ENCODE results near the gene E4F1. TPM values are rescaled to one million over a fixed set of nuclear protein-coding genes. Genes with fewer than 3 reads are reported as not detected.
A peak's percentile ranks its signal among the peaks of the same experiment; 100 is the strongest.

E4F1 gene
- total and polyA plus RNA-seq, 9 of the 15 experiments (the other 6 are each of a cell fraction or from before 2014, with no cell fraction given), result 0.48 to 94.9 (median 20.4) TPM

- 0 out of 2 replicates have a peak, but pooled peaks have one; percentile 25 for TF ChIP-seq IRF9 (tag; IDR thresholded peaks at IDR 0.05)
- TF ChIP-seq ARID3B (CRISPR knock-in tag; IDR thresholded peaks at IDR 0.05; ENCODE audit: borderline replicate concordance), result no peak
- peak; percentile 43 to 84 (median 73) for TF ChIP-seq YY1 (IDR thresholded peaks at IDR 0.05; ENCODE audit: borderline replicate concordance in 1 of 3, control insufficient read depth in 1 of 3, extremely low read depth in 1 of 3, insufficient read depth in 3 of 3, insufficient read length in 1 of 3, insufficient replicate concordance in 2 of 3, low read depth in 1 of 3, low read length in 2 of 3)
- TF ChIP-seq BRCA1 (IDR thresholded peaks at IDR 0.05), result no peak
- no peak for TF ChIP-seq BRCA1 (CRISPR knock-in tag; IDR thresholded peaks at IDR 0.05)
- peak; percentile 46 to 88; a peak in 3 of 4 replicates for TF ChIP-seq MLLT1 (IDR thresholded peaks at IDR 0.05)
- TF ChIP-seq PURB (CRISPR knock-in tag; IDR thresholded peaks at IDR 0.05; ENCODE audit: low read depth), result no peak
- 0 out of 2 replicates have a peak, but pooled peaks have one; percentile 11 for TF ChIP-seq CHD2 (IDR thresholded peaks at IDR 0.05; ENCODE audit: low read depth, low read length)
- no peak for TF ChIP-seq CBFA2T2 (conservative IDR thresholded peaks at IDR 0.05)
- TF ChIP-seq SMC3 (conservative IDR thresholded peaks at IDR 0.05; ENCODE audit: insufficient read depth, low read depth, low read length), result no peak
- peak; percentile 71 for TF ChIP-seq NFIC (IDR thresholded peaks at IDR 0.05)
- no peak for TF ChIP-seq ZFP36 (IDR thresholded peaks at IDR 0.05; ENCODE audit: low read depth, low read length, partially characterized antibody)
- TF ChIP-seq, protein P1, sequence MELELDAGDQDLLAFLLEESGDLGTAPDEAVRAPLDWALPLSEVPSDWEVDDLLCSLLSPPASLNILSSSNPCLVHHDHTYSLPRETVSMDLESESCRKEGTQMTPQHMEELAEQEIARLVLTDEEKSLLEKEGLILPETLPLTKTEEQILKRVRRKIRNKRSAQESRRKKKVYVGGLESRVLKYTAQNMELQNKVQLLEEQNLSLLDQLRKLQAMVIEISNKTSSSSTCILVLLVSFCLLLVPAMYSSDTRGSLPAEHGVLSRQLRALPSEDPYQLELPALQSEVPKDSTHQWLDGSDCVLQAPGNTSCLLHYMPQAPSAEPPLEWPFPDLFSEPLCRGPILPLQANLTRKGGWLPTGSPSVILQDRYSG (tag; conservative IDR thresholded peaks at IDR 0.05; ENCODE audit: low read depth), result no peak
- TF ChIP-seq PYGO2 (tag; IDR thresholded peaks at IDR 0.05), result no peak
- no peak for TF ChIP-seq CTCFL (IDR thresholded peaks at IDR 0.05; ENCODE audit: borderline replicate concordance, insufficient read depth, low read depth, low read length, poor library complexity, severe bottlenecking)
- TF ChIP-seq KLF16 (IDR thresholded peaks at IDR 0.05), result no peak
- peak; percentile 87 for TF ChIP-seq SAFB (IDR thresholded peaks at IDR 0.05; ENCODE audit: borderline replicate concordance, low read depth, low read length)
- no peak for TF ChIP-seq ZBTB26 (CRISPR knock-in tag; IDR thresholded peaks at IDR 0.05)
Measured at GRCh38 chr16:2267913-2268666, 44.7 kb downstream of the E4F1 start, which contains the start of gene RNPS1 (continued).

Data from K562 (cell line).